HG03575 (cell line): ENCODE results near the gene FAM89B.
A peak's percentile ranks its signal among the peaks of the same experiment; 100 is the strongest.

Experiments
- ATAC-seq: cut with Tn5 transposase; IDR thresholded peaks from one replicate; pipeline ENCODE4 v1.9.1; 2021; ENCODE audit not compliant: unreplicated experiment, insufficient number of reproducible peaks, low FRiP score; ENCODE audit errors: extremely low read depth

The FAM89B gene

GRCh38 chr11:65583589-65583988 is 11.3 kb downstream of the FAM89B start:
- ATAC-seq, result no peak

GRCh38 chr11:65584106-65584505 is 11.8 kb downstream of the FAM89B start:
- ATAC-seq, result no peak

- ATAC-seq, result no peak
Measured at GRCh38 chr11:65584723-65585171, 12.4 kb downstream of the FAM89B start.

- ATAC-seq, result no peak
Measured at GRCh38 chr11:65585396-65586246, 13.3 kb downstream of the FAM89B start.

GRCh38 chr11:65586247-65586630 is 13.9 kb downstream of the FAM89B start:
- no peak for ATAC-seq

- ATAC-seq, result no peak
Measured at GRCh38 chr11:65586676-65587075, 14.3 kb downstream of the FAM89B start.

- ATAC-seq, result peak; percentile 40
Measured at GRCh38 chr11:65588199-65589054, 16.1 kb downstream of the FAM89B start.

- ATAC-seq, result no peak
Measured at GRCh38 chr11:65589444-65590239, 17.3 kb downstream of the FAM89B start.

GRCh38 chr11:65590240-65590738 is 18.0 kb downstream of the FAM89B start:
- ATAC-seq, result no peak

- no peak for ATAC-seq
Measured at GRCh38 chr11:65591939-65592857, 19.9 kb downstream of the FAM89B start.

GRCh38 chr11:65592858-65593517 is 20.6 kb downstream of the FAM89B start:
- no peak for ATAC-seq

- ATAC-seq, result no peak
Measured at GRCh38 chr11:65593518-65594414, 21.4 kb downstream of the FAM89B start.

GRCh38 chr11:65595131-65595530 is 22.8 kb downstream of the FAM89B start:
- no peak for ATAC-seq

- ATAC-seq, result no peak
Measured at GRCh38 chr11:65595543-65596281, 23.4 kb downstream of the FAM89B start, which contains the start of gene KCNK7. KCNK7 (minus strand) TSS chr11:65595800; CDS start chr11:65595772, 28 bp downstream.

- ATAC-seq, result no peak
Measured at GRCh38 chr11:65596520-65596919, 24.2 kb downstream of the FAM89B start.

- ATAC-seq, result no peak
Measured at GRCh38 chr11:65598258-65598699, 25.9 kb downstream of the FAM89B start.
